Gastroesophageal sphincter (tissue), 4 donors: ENCODE measurements around the gene POMT2. TPM values are rescaled to one million over a fixed set of nuclear protein-coding genes. Genes with fewer than 3 reads are reported as not detected.

Experiments used
- ATAC-seq: fragments of 150-250 bp; one replicate; pipeline ENCODE4 v1.9.1; 2016; ENCODE audit warnings: mild to moderate bottlenecking, moderate library complexity
- H3K27ac ChIP-seq, 4 donors: fragments of 200-600 bp; sonication (generic) in 3 of 4; 1 replicate in 3 of 4; 2 replicates in 1 of 4; pipeline ENCODE4 v1.5.1; 2016 to 2019
- H3K27me3 ChIP-seq: fragments of 200-600 bp; sonication (generic); one replicate; pipeline ENCODE4 v1.5.1; 2019
- H3K36me3 ChIP-seq, 2 donors: fragments of 200-600 bp; sonication (generic); one replicate each; pipeline ENCODE4 v1.5.1; 2019; ENCODE audit warnings: control low read depth in 1 of 2
- H3K4me1 ChIP-seq, 3 donors: fragments of 200-600 bp; sonication (generic); 1 replicate in 2 of 3; 2 replicates in 1 of 3; pipeline ENCODE4 v1.5.1; 2016 to 2019; ENCODE audit warnings: control low read depth in 2 of 3
- H3K4me3 ChIP-seq, 2 donors: fragments of 200-600 bp; sonication (generic); one replicate each; pipeline ENCODE4 v1.5.1; 2019; ENCODE audit warnings: mild to moderate bottlenecking in 1 of 2, moderate library complexity in 1 of 2
- H3K9me3 ChIP-seq, 3 donors: fragments of 200-600 bp; sonication (generic); one replicate each; pipeline ENCODE4 v1.5.1; 2017 to 2019; ENCODE audit warnings: control low read depth in 2 of 3
- EP300 ChIP-seq: sonication (generic); formaldehyde crosslinking; IDR thresholded peaks from one replicate; pipeline ENCODE4 v1.6.1; 2017; ENCODE audit warnings: antibody characterized with exemption, mild to moderate bottlenecking
- POLR2A ChIP-seq, 2 donors: fragments of 450-650 bp; IDR thresholded peaks; one replicate each; pipeline ENCODE4 v1.6.1; 2017; ENCODE audit warnings: antibody characterized with exemption in 2 of 2, mild to moderate bottlenecking in 2 of 2, moderate library complexity in 1 of 2
- POLR2AphosphoS5 ChIP-seq: sonication (generic); formaldehyde crosslinking; IDR thresholded peaks from one replicate; pipeline ENCODE4 v1.6.1; 2017; ENCODE audit warnings: antibody characterized with exemption
- WGBS, 2 donors: methylation state at CpG; one replicate each; pipeline ENCODE4 v1.1.5; 2018; ENCODE audit warnings: low coverage in 1 of 2; 5-methylcytosine and 5-hydroxymethylcytosine counted together
- total RNA-seq, 4 donors: library from RNA; depleted of rRNA; stranded (reverse); fragments of >200 nt; gene quantifications; one replicate each; pipeline ENCODE4 v1.1.0, GENCODE V29; 2016
- TF ChIP-seq, protein P1 (sequence below), 4 experiments: fragments of 200-600 bp in 2 of 4; fragments of 450-650 bp in 2 of 4; sonication (generic) in 1 of 4; IDR thresholded peaks; one replicate each; pipeline ENCODE4 v1.5.1; 2017 to 2019; ENCODE audit warnings: antibody characterized with exemption in 4 of 4, mild to moderate bottlenecking in 2 of 4, moderate library complexity in 2 of 4

Gene POMT2
- total RNA-seq, 4 donors from 2014 or later, result 8.1 to 20.9 (median 14.4) TPM

- no peak for TF ChIP-seq POLR2A (IDR thresholded peaks at IDR 0.05)
- no peak for TF ChIP-seq POLR2AphosphoS5
- TF ChIP-seq EP300, result no peak
- TF ChIP-seq, protein P1, sequence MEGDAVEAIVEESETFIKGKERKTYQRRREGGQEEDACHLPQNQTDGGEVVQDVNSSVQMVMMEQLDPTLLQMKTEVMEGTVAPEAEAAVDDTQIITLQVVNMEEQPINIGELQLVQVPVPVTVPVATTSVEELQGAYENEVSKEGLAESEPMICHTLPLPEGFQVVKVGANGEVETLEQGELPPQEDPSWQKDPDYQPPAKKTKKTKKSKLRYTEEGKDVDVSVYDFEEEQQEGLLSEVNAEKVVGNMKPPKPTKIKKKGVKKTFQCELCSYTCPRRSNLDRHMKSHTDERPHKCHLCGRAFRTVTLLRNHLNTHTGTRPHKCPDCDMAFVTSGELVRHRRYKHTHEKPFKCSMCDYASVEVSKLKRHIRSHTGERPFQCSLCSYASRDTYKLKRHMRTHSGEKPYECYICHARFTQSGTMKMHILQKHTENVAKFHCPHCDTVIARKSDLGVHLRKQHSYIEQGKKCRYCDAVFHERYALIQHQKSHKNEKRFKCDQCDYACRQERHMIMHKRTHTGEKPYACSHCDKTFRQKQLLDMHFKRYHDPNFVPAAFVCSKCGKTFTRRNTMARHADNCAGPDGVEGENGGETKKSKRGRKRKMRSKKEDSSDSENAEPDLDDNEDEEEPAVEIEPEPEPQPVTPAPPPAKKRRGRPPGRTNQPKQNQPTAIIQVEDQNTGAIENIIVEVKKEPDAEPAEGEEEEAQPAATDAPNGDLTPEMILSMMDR (IDR thresholded peaks at IDR 0.05), result no peak
- H3K4me3 ChIP-seq, result no peak overlapping the region
- H3K36me3 ChIP-seq, result no peaks in the 10 kb centered on the region
- no peak for ATAC-seq
- 50 to 90% methylated on average over 1 to 2 of the region's 11 CpGs for WGBS, 2 donors
- H3K9me3 ChIP-seq, result no peaks in the 10 kb centered on the region
- no peak overlapping the region for H3K27ac ChIP-seq
- H3K4me1 ChIP-seq, result peaks cover 0 to 10% (median 2%) of the 10 kb centered on the region in 3 donors
- no peaks in the 10 kb centered on the region for H3K27me3 ChIP-seq
These were observed 4.4 kb upstream of the POMT2 start for GRCh38 chr14:77324816-77325745.

GRCh38 chr14:77324289-77324688, 3.6 kb upstream of the POMT2 start:
- no peak for TF ChIP-seq POLR2AphosphoS5
- no peak for TF ChIP-seq POLR2A (IDR thresholded peaks at IDR 0.05)
- TF ChIP-seq, protein P1 (IDR thresholded peaks at IDR 0.05), result no peak
- TF ChIP-seq EP300, result no peak
- no peaks in the 10 kb centered on the region for H3K36me3 ChIP-seq
- ATAC-seq, result no peak
- H3K4me1 ChIP-seq, result peaks cover 0 to 18% (median 8%) of the 10 kb centered on the region in 3 donors
- WGBS, 2 donors, result 80 to 100% methylated on average over 1 of the region's 3 CpGs
- H3K9me3 ChIP-seq, result no peaks in the 10 kb centered on the region
- no peak overlapping the region for H3K4me3 ChIP-seq
- H3K27me3 ChIP-seq, result no peaks in the 10 kb centered on the region
- no peak overlapping the region for H3K27ac ChIP-seq

DNA sequence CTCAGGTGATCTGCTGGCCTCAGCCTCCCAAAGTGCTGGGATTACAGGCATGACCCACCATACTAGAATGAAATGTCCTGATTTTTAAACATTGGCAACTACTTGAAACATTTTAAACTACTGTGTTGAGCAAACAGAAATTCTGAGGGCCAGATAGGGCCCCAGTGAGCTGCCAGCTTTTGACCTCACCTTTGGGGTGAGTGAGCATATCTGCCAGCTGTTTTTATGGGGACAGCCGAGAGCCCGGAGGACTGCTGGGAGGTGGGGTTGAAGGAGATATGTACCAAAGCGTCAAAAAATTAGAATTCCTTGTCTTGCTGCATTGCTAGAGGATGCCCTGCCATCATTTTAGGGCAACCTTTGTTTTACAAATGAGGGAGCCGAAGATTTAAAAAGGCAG, 2.9 kb upstream of the POMT2 start:
- peaks cover 0 to 24% (median 10%) of the 10 kb centered on the region in 3 donors for H3K4me1 ChIP-seq
- no peaks in the 10 kb centered on the region for H3K27me3 ChIP-seq
- TF ChIP-seq EP300 (no peak), POLR2AphosphoS5 (no peak), POLR2A (IDR thresholded peaks at IDR 0.05) (no peak)
- TF ChIP-seq, protein P1 (IDR thresholded peaks at IDR 0.05), result no peak
- H3K27ac ChIP-seq, result no peak overlapping the region
- ATAC-seq, result no peak
- 100% methylated on average over 1 of the region's 4 CpGs; no CpG with 5 or more reads in 1 of the 2 donors for WGBS, 2 donors
- no peaks in the 10 kb centered on the region for H3K9me3 ChIP-seq
- H3K36me3 ChIP-seq, result no peaks in the 10 kb centered on the region
- no peak overlapping the region for H3K4me3 ChIP-seq

DNA sequence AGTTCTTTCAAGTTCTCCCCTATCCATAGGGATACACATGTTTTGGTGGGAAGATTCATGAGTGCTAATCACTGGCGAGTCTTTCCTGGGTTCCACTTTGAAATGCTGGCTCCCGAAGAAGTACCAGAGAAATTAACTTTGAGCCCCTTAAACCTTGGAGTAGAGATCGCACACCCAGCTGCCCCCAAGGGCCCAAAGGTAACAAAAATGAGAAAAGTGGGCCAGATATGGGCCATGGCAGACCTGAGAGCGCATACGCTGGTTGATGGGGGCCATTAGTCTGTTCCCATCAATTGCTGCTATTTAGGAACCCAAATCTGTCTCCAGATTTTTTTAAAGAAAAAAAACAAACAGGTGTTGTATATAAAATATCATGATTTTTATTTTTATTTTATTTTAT, 2.3 kb upstream of the POMT2 start:
- 67 to 97% methylated on average over 1 to 5 of the region's 5 CpGs for WGBS, 2 donors
- Histone ChIP-seq H3K27me3 (no peaks in the 10 kb centered on the region), H3K27ac (no peak overlapping the region), H3K4me3 (no peak overlapping the region), H3K36me3 (no peaks in the 10 kb centered on the region), H3K9me3 (no peaks in the 10 kb centered on the region), H3K4me1 (peaks cover 0 to 25% (median 10%) of the 10 kb centered on the region in 3 donors)
- ATAC-seq, result no peak
- TF ChIP-seq EP300, result no peak
- TF ChIP-seq, protein P1 (IDR thresholded peaks at IDR 0.05), result no peak
- no peak for TF ChIP-seq POLR2A (IDR thresholded peaks at IDR 0.05)
- no peak for TF ChIP-seq POLR2AphosphoS5
